Ascending aorta (tissue), 2 donors: Measurements from ENCODE around the gene ME2. TPM values are rescaled to one million over a fixed set of nuclear protein-coding genes. Genes with fewer than 3 reads are reported as not detected.
"Not testable (repeated sequence)": the region's sequence is repeated elsewhere in the genome, so short reads cannot be mapped to it uniquely, and the experiment has no call there.

Source experiments
- DNase-seq, 2 donors: peaks; one replicate each; pipeline ENCODE4 v3.0.0-alpha.2; 2019; ENCODE audit warnings: low spot score in 2 of 2
- H3K27ac ChIP-seq, 2 donors: fragments of 200-600 bp; sonication (generic); one replicate each; pipeline ENCODE4 v1.5.1; 2016 to 2017; ENCODE audit warnings: mild to moderate bottlenecking in 1 of 2
- H3K27me3 ChIP-seq: fragments of 200-600 bp; sonication (generic); one replicate; pipeline ENCODE4 v1.5.1; 2017
- H3K36me3 ChIP-seq, 2 donors: fragments of 200-600 bp; sonication (generic); one replicate each; pipeline ENCODE4 v1.5.1; 2016
- H3K4me1 ChIP-seq, 2 donors: fragments of 200-600 bp; sonication (generic); one replicate each; pipeline ENCODE4 v1.5.1; 2016 to 2017; ENCODE audit warnings: mild to moderate bottlenecking in 1 of 2
- H3K4me3 ChIP-seq, 2 donors: fragments of 200-600 bp; sonication (generic); one replicate each; pipeline ENCODE4 v1.5.1; 2016 to 2017; ENCODE audit warnings: mild to moderate bottlenecking in 1 of 2
- H3K9me3 ChIP-seq, 2 donors: fragments of 200-600 bp; sonication (generic); one replicate each; pipeline ENCODE4 v1.5.1; 2016
- intact Hi-C: fragments of 100-400 bp; cut with DNase I; formaldehyde crosslinking; loops from one replicate; pipeline ENCODE4 v1.15.1; 2023
- total RNA-seq: library from RNA; depleted of rRNA; stranded (reverse); fragments of >200 nt; gene quantifications from one replicate; pipeline ENCODE4 v1.1.0, GENCODE V29; 2016
- TF ChIP-seq, protein P1 (sequence below), 3 experiments: fragments of 200-600 bp in 2 of 3; fragments of 450-650 bp in 1 of 3; sonication (generic) in 2 of 3; IDR thresholded peaks; one replicate each; pipeline ENCODE4 v1.5.1; 2016 to 2019; ENCODE audit warnings: antibody characterized with exemption in 3 of 3, mild to moderate bottlenecking in 1 of 3, moderate library complexity in 1 of 3

ME2 gene
- total RNA-seq, 1 donor from 2014 or later: 27.4 TPM

DNA sequence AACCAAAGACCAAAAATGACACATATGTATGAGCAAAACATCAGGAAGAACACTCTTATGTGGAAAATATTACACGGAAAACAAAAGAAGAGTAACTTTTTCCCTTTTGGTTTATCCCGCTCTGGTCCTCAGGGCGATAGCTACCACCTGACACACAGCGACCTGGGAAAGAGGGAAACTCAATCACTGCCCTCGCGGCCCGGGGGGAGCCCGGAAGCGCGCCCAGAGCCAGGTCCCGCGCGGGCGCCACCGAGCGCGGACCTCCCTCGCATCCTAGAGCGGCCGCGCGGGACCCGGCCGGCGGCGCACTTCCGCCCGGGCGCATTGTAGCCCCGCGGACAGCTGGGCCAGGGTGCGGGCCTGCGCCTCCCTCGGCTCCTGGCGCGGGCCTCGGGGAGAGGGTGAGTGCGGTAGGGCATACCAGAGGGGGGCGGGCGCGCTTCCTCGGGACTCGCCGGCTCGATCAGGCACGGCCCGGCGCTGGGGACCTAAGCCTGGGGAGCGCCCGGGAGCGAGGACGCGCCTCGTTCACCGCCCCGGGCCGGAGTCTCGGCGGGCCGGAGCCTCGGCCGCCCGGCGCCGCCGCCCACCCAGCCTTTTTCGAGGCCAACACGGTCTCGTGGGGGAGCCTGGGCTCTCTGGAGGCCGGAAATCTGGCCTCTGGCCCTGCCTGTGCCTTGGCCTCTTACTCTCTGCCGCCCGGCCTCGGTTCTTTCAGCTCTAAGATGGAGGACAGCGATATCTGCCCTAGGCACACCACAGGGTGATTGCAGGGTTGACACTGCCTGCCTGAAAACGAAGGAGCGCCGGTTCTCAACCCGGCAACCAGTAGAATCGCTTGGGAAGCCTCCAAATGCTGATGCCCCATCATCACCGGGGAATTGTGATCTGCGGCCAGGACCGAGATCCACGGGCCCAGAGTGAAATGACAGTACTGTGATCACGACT is 89.1 kb downstream of the ME2 start, which contains the start of gene ELAC1:
TSS of gene ELAC1 (plus strand) at position 327 of the 948 bp plus-strand sequence. CDS start 6,365 bp downstream, outside the sequence.
- Histone ChIP-seq H3K36me3 (no peaks in the 10 kb centered on the region), H3K4me1 (peaks cover 0 to 7% of the 10 kb centered on the region in 2 donors), H3K27ac (peak within 1 kb of the TSS; percentile 96 to 98), H3K4me3 (peak within 1 kb of the TSS; percentile 87 to 89), H3K27me3 (no peaks in the 10 kb centered on the region), H3K9me3 (peaks cover 0 to under 1% of the 10 kb centered on the region in 2 donors)
- TF ChIP-seq, protein P1, sequence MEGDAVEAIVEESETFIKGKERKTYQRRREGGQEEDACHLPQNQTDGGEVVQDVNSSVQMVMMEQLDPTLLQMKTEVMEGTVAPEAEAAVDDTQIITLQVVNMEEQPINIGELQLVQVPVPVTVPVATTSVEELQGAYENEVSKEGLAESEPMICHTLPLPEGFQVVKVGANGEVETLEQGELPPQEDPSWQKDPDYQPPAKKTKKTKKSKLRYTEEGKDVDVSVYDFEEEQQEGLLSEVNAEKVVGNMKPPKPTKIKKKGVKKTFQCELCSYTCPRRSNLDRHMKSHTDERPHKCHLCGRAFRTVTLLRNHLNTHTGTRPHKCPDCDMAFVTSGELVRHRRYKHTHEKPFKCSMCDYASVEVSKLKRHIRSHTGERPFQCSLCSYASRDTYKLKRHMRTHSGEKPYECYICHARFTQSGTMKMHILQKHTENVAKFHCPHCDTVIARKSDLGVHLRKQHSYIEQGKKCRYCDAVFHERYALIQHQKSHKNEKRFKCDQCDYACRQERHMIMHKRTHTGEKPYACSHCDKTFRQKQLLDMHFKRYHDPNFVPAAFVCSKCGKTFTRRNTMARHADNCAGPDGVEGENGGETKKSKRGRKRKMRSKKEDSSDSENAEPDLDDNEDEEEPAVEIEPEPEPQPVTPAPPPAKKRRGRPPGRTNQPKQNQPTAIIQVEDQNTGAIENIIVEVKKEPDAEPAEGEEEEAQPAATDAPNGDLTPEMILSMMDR (IDR thresholded peaks at IDR 0.05): no peak
- DNase-seq: peak; percentile 10 to 87
- intact Hi-C loops: loop anchor here (1.0 to 5.0 kb wide), 4 partner anchors 62 to 681 kb away; partner anchors contain the start of genes CXXC1, ME2 and SMAD4

DNA sequence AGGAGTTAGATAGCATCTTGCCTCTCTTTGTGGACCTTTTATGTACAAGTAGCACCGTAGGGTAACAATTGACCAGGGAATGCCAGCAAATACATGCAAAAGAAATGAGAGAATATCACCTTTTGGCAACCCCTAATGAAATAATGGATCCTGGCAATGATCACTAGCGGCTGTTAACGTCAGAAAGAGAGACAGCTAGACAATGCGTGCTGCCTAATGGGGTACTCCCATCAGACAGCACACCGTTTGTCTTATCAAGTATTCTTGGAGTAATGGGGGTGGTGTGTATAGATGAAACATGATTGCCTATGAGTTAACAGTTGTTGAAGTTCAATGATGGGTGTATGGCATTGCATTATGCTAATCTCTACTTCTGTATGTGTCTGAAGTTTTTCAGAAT is 90.5 kb downstream of the ME2 start:
- Histone ChIP-seq H3K9me3 (no peaks in the 10 kb centered on the region), H3K27me3 (no peaks in the 10 kb centered on the region), H3K4me3 (peak overlapping the region in 1 of 2 donors; percentile 87), H3K4me1 (peaks cover 0 to 7% of the 10 kb centered on the region in 2 donors), H3K36me3 (peaks cover 2% of the 10 kb centered on the region in 2 donors), H3K27ac (peak overlapping the region in 1 of 2 donors; percentile 96)
- no peak for DNase-seq
- intact Hi-C loops: loop anchor here (5.0 kb wide), 1 partner anchor 682 kb away; the partner anchor contains the start of gene CXXC1
- TF ChIP-seq, protein P1 (IDR thresholded peaks at IDR 0.05): no peak

DNA sequence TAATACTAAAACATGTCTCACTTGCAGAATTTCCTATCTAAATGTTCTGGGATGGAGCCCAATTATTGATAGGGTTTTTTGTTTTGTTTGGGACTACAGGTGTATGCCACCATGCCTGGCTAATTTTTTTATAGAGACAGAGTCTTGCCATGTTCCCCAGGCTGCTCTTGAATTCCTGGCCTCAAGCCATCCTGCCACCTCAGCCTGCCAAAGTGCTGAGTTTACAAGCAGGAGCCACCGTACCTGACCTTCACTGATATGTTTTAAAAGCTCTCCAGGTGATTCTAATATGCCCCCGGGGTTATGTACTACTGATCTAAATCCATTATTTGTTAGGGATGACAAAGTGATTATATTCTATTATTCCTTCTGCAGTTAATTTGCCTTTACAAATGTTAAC is 91.1 kb downstream of the ME2 start:
- Histone ChIP-seq H3K27me3 (no peaks in the 10 kb centered on the region), H3K27ac (no peak overlapping the region), H3K36me3 (peaks cover 7 to 8% of the 10 kb centered on the region in 2 donors), H3K9me3 (no peaks in the 10 kb centered on the region), H3K4me1 (peaks cover 0 to 7% of the 10 kb centered on the region in 2 donors), H3K4me3 (no peak overlapping the region)
- DNase-seq: no peak
- TF ChIP-seq, protein P1 (IDR thresholded peaks at IDR 0.05): no peak
- intact Hi-C loops: no loop called here

DNA sequence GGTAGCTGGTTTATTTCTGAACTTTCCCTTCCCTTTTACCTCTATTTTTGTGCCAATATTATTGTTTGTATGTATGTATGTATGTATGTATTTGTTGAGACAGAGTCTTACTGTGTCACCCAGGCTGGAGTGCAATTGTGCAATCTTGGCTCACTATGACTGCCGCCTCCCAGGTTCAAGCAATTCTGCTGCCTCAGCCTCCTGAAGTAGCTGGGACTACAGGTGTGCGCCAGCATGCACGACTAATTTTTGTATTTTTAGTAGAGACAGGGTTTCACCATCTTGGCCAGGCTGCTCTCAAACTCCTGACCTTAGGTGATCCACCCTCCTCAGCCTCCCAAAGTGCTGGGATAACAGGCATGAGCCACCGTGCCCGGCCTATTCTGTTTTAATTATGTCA is 93.5 kb downstream of the ME2 start:
- H3K4me3 ChIP-seq, H3K4me1 ChIP-seq, DNase-seq, H3K9me3 ChIP-seq, H3K27me3 ChIP-seq, H3K27ac ChIP-seq, intact Hi-C loops: not testable (repeated sequence)
- peaks cover 19 to 30% of the 10 kb centered on the region in 2 donors for H3K36me3 ChIP-seq

DNA sequence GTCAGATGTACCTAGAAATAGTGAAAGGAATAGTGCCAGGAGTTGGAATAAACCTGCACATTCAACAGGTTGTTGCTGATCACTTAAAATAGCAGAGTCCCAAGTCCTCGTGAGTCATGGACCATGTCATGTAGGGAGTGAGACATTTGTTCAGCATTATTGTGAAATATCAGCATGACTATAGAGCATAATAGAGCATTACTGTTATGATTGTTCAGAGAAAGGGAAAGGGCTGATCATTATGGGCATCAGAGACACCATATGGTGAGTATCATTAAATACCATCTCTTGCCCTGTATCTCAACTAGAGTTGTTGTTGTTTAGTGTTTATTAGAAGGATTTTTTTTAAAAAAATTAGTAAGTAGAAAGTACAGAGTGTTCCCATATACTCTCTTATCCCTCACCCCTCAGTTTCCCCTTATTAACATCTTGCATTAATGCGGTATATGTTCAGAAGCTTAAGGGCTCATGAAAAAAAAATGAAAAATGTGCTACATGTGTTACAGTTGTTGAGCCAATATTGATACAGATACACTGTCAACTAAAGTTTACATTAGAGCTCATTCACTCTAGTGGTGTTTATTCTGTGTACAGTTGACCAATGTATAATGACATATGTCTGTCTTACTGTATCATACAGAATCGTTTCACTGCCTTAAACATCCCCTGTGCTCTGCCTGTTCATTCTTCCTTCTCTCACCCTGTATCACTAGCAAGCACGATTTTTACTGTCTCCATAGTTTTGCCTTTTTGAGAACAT is 94.6 kb downstream of the ME2 start:
- Histone ChIP-seq H3K4me3 (no peak overlapping the region), H3K36me3 (peaks cover 24 to 42% of the 10 kb centered on the region in 2 donors), H3K9me3 (no peaks in the 10 kb centered on the region), H3K27me3 (no peaks in the 10 kb centered on the region), H3K4me1 (peaks cover 0 to 7% of the 10 kb centered on the region in 2 donors), H3K27ac (no peak overlapping the region)
- DNase-seq: no peak
- intact Hi-C loops: no loop called here
- TF ChIP-seq, protein P1 (IDR thresholded peaks at IDR 0.05): no peak
